GM12878 (cell line): ENCODE results near the gene ADAMTSL1. TPM values are rescaled to one million over a fixed set of nuclear protein-coding genes. Genes with fewer than 3 reads are reported as not detected.

Source experiments
- ATAC-seq: fragments of 200-7000 bp; cut with Tn5 transposase; 3 replicates; pipeline ENCODE4 v1.9.1; 2020; ENCODE audit warnings: mild to moderate bottlenecking, moderate library complexity
- BruUV-seq: library from RNA; stranded (reverse); fragments of 400-500 nt; replicated peaks from 2 replicates; lab custom pipeline; 2021; lab: Mats Ljungman, UMichigan
- CTCF ChIA-PET: fragments of 300-600 bp; sonication (Branson Sonifier 250); formaldehyde crosslinking; extraction: SDS; loops from one replicate; lab custom pipeline; 2021; ENCODE audit warnings: inconsistent platforms; lab: Yijun Ruan, JAX
- POLR2A ChIA-PET: fragments of 350-600 bp; formaldehyde crosslinking; extraction: SDS; loops from one replicate; lab custom pipeline; 2021; ENCODE audit warnings: inconsistent platforms; lab: Charles Lee
- RAD21 ChIA-PET: fragments of 300-600 bp; sonication (Branson Sonifier 250); formaldehyde crosslinking; loops from one replicate; lab custom pipeline; 2023; ENCODE audit warnings: antibody characterized with exemption; ENCODE audit not compliant: unreplicated experiment; lab: Charles Lee
- SMC1A ChIA-PET: fragments of 300-600 bp; sonication (Branson Sonifier 250); formaldehyde crosslinking; loops from one replicate; lab custom pipeline; 2023; ENCODE audit not compliant: unreplicated experiment, uncharacterized antibody; lab: Charles Lee
- DNase-seq: peaks from one replicate; pipeline ENCODE4 v3.0.0-alpha.2; 2011; ENCODE audit warnings: low read depth, low spot score
- FAIRE-seq: peaks from 3 replicates; lab custom pipeline; 2011; peaks lifted over from hg19 to GRCh38; lab: Jason Lieb, UNC
- H2AFZ ChIP-seq: 2 replicates; pipeline ENCODE4 v1.6.0; 2011; ENCODE audit warnings: low read depth, low read length, control low read depth; ENCODE audit not compliant: control insufficient read depth
- H3K27ac ChIP-seq: 2 replicates; pipeline ENCODE4 v1.5.1; 2011; ENCODE audit warnings: control low read depth; ENCODE audit not compliant: control insufficient read depth, insufficient read depth
- H3K27me3 ChIP-seq, 2 experiments: replicated peaks in 1 of 2; 2 replicates each; pipeline versions ENCODE4 v1.6.0 to v1.6.1; 2011; ENCODE audit warnings: low read length in 1 of 2; ENCODE audit not compliant: control insufficient read depth in 2 of 2, insufficient read depth in 2 of 2
- H3K36me3 ChIP-seq, 2 experiments: 2 replicates each; pipeline ENCODE4 v1.5.1; 2011; ENCODE audit warnings: low read length in 1 of 2; ENCODE audit not compliant: control insufficient read depth in 2 of 2, insufficient read depth in 2 of 2
- H3K4me1 ChIP-seq: 2 replicates; pipeline ENCODE4 v1.6.1; 2011; ENCODE audit warnings: mild to moderate bottlenecking, low read length, moderate library complexity, mixed read lengths; ENCODE audit not compliant: control insufficient read depth, insufficient read depth
- H3K4me2 ChIP-seq: 2 replicates; pipeline ENCODE4 v1.6.0; 2011; ENCODE audit warnings: control low read depth; ENCODE audit not compliant: control insufficient read depth, insufficient read depth
- H3K4me3 ChIP-seq: fragments of 200-600 bp; sonication (generic); 2 replicates; pipeline ENCODE4 v1.5.1; 2016
- H3K79me2 ChIP-seq: 2 replicates; pipeline ENCODE4 v1.6.0; 2011; ENCODE audit warnings: low read length; ENCODE audit not compliant: control insufficient read depth, insufficient read depth
- H3K9ac ChIP-seq: 2 replicates; pipeline ENCODE4 v1.8.0; 2011; ENCODE audit warnings: low read length, control low read depth, mixed read lengths; ENCODE audit not compliant: control insufficient read depth, insufficient read depth
- H3K9me3 ChIP-seq: replicated peaks from 3 replicates; pipeline ENCODE4 v1.5.1; 2011; ENCODE audit warnings: mild to moderate bottlenecking, low read length; ENCODE audit not compliant: control insufficient read depth, insufficient read depth
- H4K20me1 ChIP-seq: 2 replicates; pipeline ENCODE4 v1.6.0; 2011; ENCODE audit not compliant: control insufficient read depth, insufficient read depth
- BCL3 ChIP-seq: IDR thresholded peaks from 2 replicates; pipeline ENCODE4 v1.6.1; 2011; ENCODE audit warnings: borderline replicate concordance, low read depth, mild to moderate bottlenecking, moderate library complexity, low read length; ENCODE audit not compliant: insufficient read depth, poor library complexity, severe bottlenecking
- CHD4 ChIP-seq: fragments of 200-600 bp; sonication (generic); IDR thresholded peaks from 2 replicates; pipeline ENCODE4 v1.6.1; 2016; ENCODE audit warnings: mild to moderate bottlenecking
- DPF2 ChIP-seq: fragments of 450-650 bp; IDR thresholded peaks from 2 replicates; pipeline ENCODE4 v1.6.1; 2017; ENCODE audit warnings: mild to moderate bottlenecking
- EP300 ChIP-seq, 2 experiments: fragments of 150-350 bp in 1 of 2; IDR thresholded peaks; 2 replicates each; pipeline ENCODE4 v1.6.1; 2011 to 2012; ENCODE audit warnings: low read depth in 2 of 2, low read length in 2 of 2, borderline replicate concordance in 1 of 2, improper control_type of control experiment in 1 of 2, inconsistent platforms in 1 of 2; ENCODE audit not compliant: control insufficient read depth in 1 of 2
- FOXM1 ChIP-seq: IDR thresholded peaks from 2 replicates; pipeline ENCODE4 v1.6.1; 2012; ENCODE audit warnings: low read depth, mild to moderate bottlenecking, inconsistent platforms, low read length, moderate library complexity
- MYC ChIP-seq: IDR thresholded peaks from 2 replicates; pipeline ENCODE4 v1.6.1; 2011; ENCODE audit warnings: mild to moderate bottlenecking, low read length, moderate library complexity, inconsistent platforms; ENCODE audit not compliant: insufficient read depth, insufficient replicate concordance, insufficient read length, severe bottlenecking
- POU2F2 ChIP-seq: IDR thresholded peaks from 3 replicates; pipeline ENCODE4 v1.6.1; 2011; ENCODE audit warnings: low read depth, mild to moderate bottlenecking, low read length, borderline replicate concordance
- ZNF384 ChIP-seq: IDR thresholded peaks from 2 replicates; pipeline ENCODE4 v1.6.1; 2012; ENCODE audit warnings: low read depth, mild to moderate bottlenecking, low read length, improper control_type of control experiment, borderline replicate concordance
- WGBS: methylation state at CpG from one replicate; pipeline ENCODE4 v1.1.6; 2016; ENCODE audit warnings: low lambda C conversion rate; ENCODE audit not compliant: insufficient replicate concordance, insufficient coverage; ENCODE audit errors: missing lambda C conversion rate; 5-methylcytosine and 5-hydroxymethylcytosine counted together
- in situ Hi-C: fragments of 300-500 bp; cut with MboI; formaldehyde crosslinking; loops from 9 replicates; pipeline ENCODE4 v1.14.3; 2018; ENCODE audit warnings: mixed read lengths
- intact Hi-C: fragments of 100-400 bp; cut with micrococcal nuclease; formaldehyde crosslinking; loops from one replicate; pipeline ENCODE4 v1.14.2; 2022; ENCODE audit not compliant: unreplicated experiment
- polyA plus RNA-seq, 11 experiments: library from polyadenylated mRNA; depleted of rRNA in 4 of 11; unstranded in 6 of 11; stranded (reverse) in 5 of 11; fragments of >200 nt; fragmentation: Nextera tagmentation in 4 of 11; fragmentation: Illumina TruSeq in 1 of 11; extraction: Ambion mirVana in 4 of 11; extraction: Trizol in 1 of 11; gene quantifications; 1 replicate in 1 of 11; 2 replicates in 10 of 11; pipeline versions ENCODE4 v1.2.1 to v1.2.3, GENCODE V29; 2011 to 2016; ENCODE audit warnings: inconsistent platforms in 2 of 11, missing spikeins in 2 of 11, low read depth in 1 of 11
- total RNA-seq, 4 experiments: library from RNA; depleted of rRNA in 3 of 4; stranded (reverse); fragments of >200 nt in 3 of 4; fragmentation: Illumina TruSeq in 1 of 4; extraction: Trizol in 1 of 4; gene quantifications; 2 replicates each; pipeline versions ENCODE4 v1.2.1 to v1.2.3, GENCODE V29; 2013 to 2021
- TF ChIP-seq, protein P1 (sequence below): IDR thresholded peaks from 2 replicates; pipeline ENCODE4 v1.6.1; 2011; ENCODE audit warnings: low read depth, low read length, improper control_type of control experiment, borderline replicate concordance
- TF ChIP-seq, protein P2 (sequence below): IDR thresholded peaks from 2 replicates; pipeline ENCODE4 v1.6.1; 2012; ENCODE audit warnings: low read length, inconsistent platforms

The ADAMTSL1 gene
- total and polyA plus RNA-seq, 10 of the 15 experiments (the other 5 are each of a cell fraction or from before 2014, with no cell fraction given) = 0.01 to 0.10 (median 0.07) TPM; not detected in 6

DNA sequence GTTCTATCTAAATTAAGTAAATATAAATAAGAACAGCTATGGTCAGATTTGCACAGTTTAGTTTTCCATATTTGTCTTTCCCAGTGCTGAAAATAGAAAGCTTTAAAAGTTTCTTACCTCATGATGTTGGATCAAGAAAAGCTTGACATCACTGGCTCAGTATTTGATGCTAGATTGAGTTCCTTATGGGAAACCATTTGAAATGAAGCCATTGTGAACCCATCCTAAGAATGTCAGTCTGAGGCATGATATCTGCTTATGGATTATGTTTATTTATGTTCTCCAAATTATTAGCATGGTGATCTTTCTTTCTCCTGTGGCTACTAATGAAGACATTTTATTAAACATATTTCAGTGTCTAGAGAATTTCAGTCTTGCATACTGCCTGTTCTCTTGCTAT lies 143.0 kb downstream of the ADAMTSL1 start:
- no TSS peak for BruUV-seq
- Histone ChIP-seq H3K9ac (no peak overlapping the region), H2AFZ (no peak overlapping the region), H3K27me3 (no peaks in the 10 kb centered on the region), H3K4me3 (no peak overlapping the region), H3K4me1 (no peaks in the 10 kb centered on the region), H3K9me3 (no peaks in the 10 kb centered on the region), H4K20me1 (no peaks in the 10 kb centered on the region), H3K79me2 (no peaks in the 10 kb centered on the region), H3K4me2 (no peak overlapping the region), H3K36me3 (no peaks in the 10 kb centered on the region), H3K27ac (no peak overlapping the region)
- RAD21 ChIA-PET = no interaction called here
- no peak for DNase-seq
- no peak for FAIRE-seq
- SMC1A ChIA-PET = no interaction called here
- in situ Hi-C loops = no loop called here
- no peak for ATAC-seq
- intact Hi-C loops = no loop called here
- CTCF ChIA-PET = no interaction called here
- POLR2A ChIA-PET = no interaction called here
- TF ChIP-seq, protein P1, sequence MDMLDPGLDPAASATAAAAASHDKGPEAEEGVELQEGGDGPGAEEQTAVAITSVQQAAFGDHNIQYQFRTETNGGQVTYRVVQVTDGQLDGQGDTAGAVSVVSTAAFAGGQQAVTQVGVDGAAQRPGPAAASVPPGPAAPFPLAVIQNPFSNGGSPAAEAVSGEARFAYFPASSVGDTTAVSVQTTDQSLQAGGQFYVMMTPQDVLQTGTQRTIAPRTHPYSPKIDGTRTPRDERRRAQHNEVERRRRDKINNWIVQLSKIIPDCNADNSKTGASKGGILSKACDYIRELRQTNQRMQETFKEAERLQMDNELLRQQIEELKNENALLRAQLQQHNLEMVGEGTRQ = no peak
- no peak for TF ChIP-seq DPF2
- no peak for TF ChIP-seq ZNF384
- TF ChIP-seq EP300 (IDR thresholded peaks at IDR 0.05; ENCODE audit: borderline replicate concordance in 1 of 2, control insufficient read depth in 1 of 2, low read depth in 2 of 2, low read length in 2 of 2) = no peak
- TF ChIP-seq CHD4 = no peak
- no peak for TF ChIP-seq FOXM1

DNA sequence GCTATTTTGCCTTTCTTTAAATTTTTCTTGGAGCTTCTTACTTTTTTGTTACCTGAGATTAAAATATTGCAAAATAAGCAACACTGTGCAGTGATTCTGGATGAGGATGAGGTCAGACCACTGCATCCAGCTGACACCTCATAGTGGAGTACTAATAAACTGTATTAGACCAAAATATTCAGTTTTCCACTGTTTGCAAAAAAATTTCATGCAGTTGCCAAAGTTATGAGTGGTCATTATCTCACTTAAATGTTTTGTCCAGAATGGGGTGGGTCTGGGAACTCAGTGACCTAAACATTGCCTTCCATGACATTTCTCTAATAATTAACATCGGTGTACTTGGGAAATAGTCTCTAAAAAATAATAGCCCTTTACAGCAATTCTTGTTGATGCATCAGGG lies 143.8 kb downstream of the ADAMTSL1 start:
- POLR2A ChIA-PET = no interaction called here
- H3K36me3 ChIP-seq = no peaks in the 10 kb centered on the region
- no peak for FAIRE-seq
- H3K4me2 ChIP-seq = no peak overlapping the region
- no peaks in the 10 kb centered on the region for H3K27me3 ChIP-seq
- no peak for DNase-seq
- TF ChIP-seq MYC = no peak
- TF ChIP-seq, protein P2, sequence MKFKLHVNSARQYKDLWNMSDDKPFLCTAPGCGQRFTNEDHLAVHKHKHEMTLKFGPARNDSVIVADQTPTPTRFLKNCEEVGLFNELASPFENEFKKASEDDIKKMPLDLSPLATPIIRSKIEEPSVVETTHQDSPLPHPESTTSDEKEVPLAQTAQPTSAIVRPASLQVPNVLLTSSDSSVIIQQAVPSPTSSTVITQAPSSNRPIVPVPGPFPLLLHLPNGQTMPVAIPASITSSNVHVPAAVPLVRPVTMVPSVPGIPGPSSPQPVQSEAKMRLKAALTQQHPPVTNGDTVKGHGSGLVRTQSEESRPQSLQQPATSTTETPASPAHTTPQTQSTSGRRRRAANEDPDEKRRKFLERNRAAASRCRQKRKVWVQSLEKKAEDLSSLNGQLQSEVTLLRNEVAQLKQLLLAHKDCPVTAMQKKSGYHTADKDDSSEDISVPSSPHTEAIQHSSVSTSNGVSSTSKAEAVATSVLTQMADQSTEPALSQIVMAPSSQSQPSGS = no peak
- TF ChIP-seq POU2F2 = no peak
- no peak for TF ChIP-seq BCL3
- TF ChIP-seq, all 136 proteins: peak for 0
- H3K9ac ChIP-seq = no peak overlapping the region
- no peaks in the 10 kb centered on the region for H4K20me1 ChIP-seq
- no peaks in the 10 kb centered on the region for H3K4me1 ChIP-seq
- H2AFZ ChIP-seq = no peak overlapping the region
- ChIA-PET SMC1A (no interaction called here), CTCF (no interaction called here), RAD21 (no interaction called here)
- H3K9me3 ChIP-seq = no peaks in the 10 kb centered on the region
- in situ Hi-C loops = no loop called here
- H3K27ac ChIP-seq = no peak overlapping the region
- 15% methylated on average over 1 of the region's 1 CpG for WGBS
- ATAC-seq = no peak
- no peaks in the 10 kb centered on the region for H3K79me2 ChIP-seq
- no TSS peak for BruUV-seq
- intact Hi-C loops = no loop called here
- no peak overlapping the region for H3K4me3 ChIP-seq
